A549 (cell line): ENCODE data around the gene WNT11. TPM values are rescaled to one million over a fixed set of nuclear protein-coding genes. Genes with fewer than 3 reads are reported as not detected.
A peak's percentile ranks its signal among the peaks of the same experiment; 100 is the strongest.

Experiments
- ATAC-seq, 2 experiments: fragments of 200-7000 bp in 1 of 2; fragments of >200 bp in 1 of 2; cut with Nextera tagmentation in 1 of 2; cut with Tn5 transposase in 1 of 2; 3 replicates each; pipeline versions ENCODE4 v1.8.0 to v1.9.1; 2018 to 2020; ENCODE audit warnings: mild to moderate bottlenecking in 1 of 2, moderate library complexity in 1 of 2
- CTCF ChIA-PET: fragments of 300-600 bp; sonication (Branson Sonifier 250); formaldehyde crosslinking; extraction: SDS; loops from one replicate; lab custom pipeline; 2021; ENCODE audit warnings: antibody characterized with exemption, inconsistent platforms; lab: Yijun Ruan, JAX
- POLR2A ChIA-PET: fragments of 350-600 bp; formaldehyde crosslinking; extraction: SDS; loops from one replicate; lab custom pipeline; 2021; ENCODE audit warnings: antibody characterized with exemption, inconsistent platforms; lab: Yijun Ruan, JAX
- DNase-seq, 2 experiments: peaks; one replicate each; pipeline versions ENCODE4 v3.0.0 to v3.0.0-alpha.2; 2011 to 2016; ENCODE audit warnings: low read depth in 1 of 2, low spot score in 1 of 2
- FAIRE-seq: peaks from 2 replicates; lab custom pipeline; 2011; peaks lifted over from hg19 to GRCh38; lab: Jason Lieb, UNC
- H3K27ac ChIP-seq, 2 experiments: fragments of >200 bp; sonication (Bioruptor Twin); formaldehyde crosslinking; 3 replicates each; pipeline ENCODE4 v1.5.1; 2016 to 2017
- H3K4me1 ChIP-seq: fragments of >200 bp; sonication (Bioruptor Twin); formaldehyde crosslinking; 3 replicates; pipeline ENCODE4 v1.6.1; 2016
- H3K4me2 ChIP-seq: fragments of >200 bp; sonication (Bioruptor Twin); formaldehyde crosslinking; 3 replicates; pipeline ENCODE4 v1.6.1; 2016
- H3K4me3 ChIP-seq: fragments of >200 bp; sonication (Bioruptor Twin); formaldehyde crosslinking; 3 replicates; pipeline ENCODE4 v1.5.1; 2016
- H3K9me3 ChIP-seq: fragments of >200 bp; sonication (Bioruptor Twin); formaldehyde crosslinking; 3 replicates; pipeline ENCODE4 v1.6.1; 2016
- BCL3 ChIP-seq: fragments of >200 bp; sonication (Bioruptor Twin); formaldehyde crosslinking; IDR thresholded peaks from 3 replicates; pipeline ENCODE4 v1.6.1; 2016
- BHLHE40 ChIP-seq: IDR thresholded peaks from 2 replicates; pipeline ENCODE4 v1.6.1; 2012; ENCODE audit warnings: low read depth, low read length, inconsistent platforms
- CHD2 ChIP-seq: fragments of 150-350 bp; IDR thresholded peaks from 2 replicates; pipeline ENCODE4 v1.6.1; 2014; ENCODE audit warnings: low read length; ENCODE audit not compliant: partially characterized antibody
- EHMT2 ChIP-seq: fragments of 200-600 bp; sonication (generic); IDR thresholded peaks from 2 replicates; pipeline ENCODE4 v1.6.1; 2016; ENCODE audit warnings: antibody characterized with exemption, low read depth, mild to moderate bottlenecking, moderate library complexity
- ELK1 ChIP-seq: fragments of 150-350 bp; IDR thresholded peaks from 2 replicates; pipeline ENCODE4 v1.6.1; 2014; ENCODE audit warnings: low read depth, mild to moderate bottlenecking, low read length
- FOSB ChIP-seq: fragments of 250-450 bp; sonication (Bioruptor Pico); IDR thresholded peaks from 2 replicates; pipeline ENCODE4 v1.5.0; 2020; ENCODE audit warnings: mild to moderate bottlenecking, moderate library complexity
- GATA3 ChIP-seq: IDR thresholded peaks from 2 replicates; pipeline ENCODE4 v1.6.1; 2012; ENCODE audit warnings: borderline replicate concordance
- HMGXB4 ChIP-seq: fragments of 250-450 bp; sonication (Bioruptor Pico); IDR thresholded peaks from 2 replicates; pipeline ENCODE4 v1.5.0; 2021; ENCODE audit warnings: mild to moderate bottlenecking, moderate library complexity, borderline replicate concordance
- JUN ChIP-seq, 2 experiments: fragments of >200 bp; sonication (Bioruptor Twin); formaldehyde crosslinking; IDR thresholded peaks; 2 replicates in 1 of 2; 3 replicates in 1 of 2; pipeline ENCODE4 v1.6.1; 2016 to 2017
- KDM1A ChIP-seq: fragments of 200-600 bp; sonication (generic); IDR thresholded peaks from 2 replicates; pipeline ENCODE4 v1.6.1; 2016; ENCODE audit warnings: low read depth, mild to moderate bottlenecking
- KDM5A ChIP-seq: fragments of 200-600 bp; sonication (generic); IDR thresholded peaks from 2 replicates; pipeline ENCODE4 v1.6.1; 2016; ENCODE audit warnings: antibody characterized with exemption, mild to moderate bottlenecking
- MAZ ChIP-seq: fragments of 150-350 bp; IDR thresholded peaks from 2 replicates; pipeline ENCODE4 v1.6.1; 2014; ENCODE audit warnings: antibody characterized with exemption, low read depth, low read length, borderline replicate concordance
- PHF8 ChIP-seq: fragments of 200-600 bp; sonication (generic); IDR thresholded peaks from 2 replicates; pipeline ENCODE4 v1.6.1; 2016; ENCODE audit warnings: low read depth, mild to moderate bottlenecking, antibody characterized with exemption, moderate library complexity, borderline replicate concordance
- POLR2A ChIP-seq: IDR thresholded peaks from 2 replicates; pipeline ENCODE4 v1.6.1; 2012; ENCODE audit warnings: mild to moderate bottlenecking, low read length
- RCOR1 ChIP-seq: fragments of 150-350 bp; IDR thresholded peaks from 2 replicates; pipeline ENCODE4 v1.6.1; 2014; ENCODE audit warnings: antibody characterized with exemption, low read length, low read depth
- RNF2 ChIP-seq: fragments of 200-600 bp; sonication (generic); IDR thresholded peaks from 2 replicates; pipeline ENCODE4 v1.6.1; 2016; ENCODE audit warnings: low read depth, mild to moderate bottlenecking, antibody characterized with exemption, moderate library complexity, borderline replicate concordance
- SREBF2 ChIP-seq: fragments of 450-650 bp; IDR thresholded peaks from 2 replicates; pipeline ENCODE4 v1.6.1; 2014; ENCODE audit warnings: mild to moderate bottlenecking, moderate library complexity
- TFCP2L1 ChIP-seq: fragments of 250-450 bp; sonication (Bioruptor Pico); IDR thresholded peaks from 2 replicates; pipeline ENCODE4 v1.5.0; 2021; ENCODE audit warnings: mild to moderate bottlenecking
- TP53 ChIP-seq: fragments of 250-450 bp; sonication (Bioruptor Pico); IDR thresholded peaks from 2 replicates; pipeline ENCODE4 v1.5.0; 2021; ENCODE audit warnings: mild to moderate bottlenecking, moderate library complexity
- ZC3H11A ChIP-seq: fragments of 450-650 bp; IDR thresholded peaks from 2 replicates; pipeline ENCODE4 v1.6.1; 2014; ENCODE audit warnings: antibody characterized with exemption, mild to moderate bottlenecking
- ZFP36 ChIP-seq: fragments of 450-650 bp; IDR thresholded peaks from 2 replicates; pipeline ENCODE4 v1.6.1; 2014; ENCODE audit warnings: borderline replicate concordance; ENCODE audit not compliant: partially characterized antibody
- WGBS: methylation state at CpG from one replicate; pipeline ENCODE4 v1.1.6; 2017; ENCODE audit errors: missing lambda C conversion rate; 5-methylcytosine and 5-hydroxymethylcytosine counted together
- polyA plus RNA-seq, 4 experiments: library from polyadenylated mRNA; depleted of rRNA in 3 of 4; stranded (reverse); fragments of >200 nt; fragmentation: RNase III in 1 of 4; extraction: RNeasy Plus Mini Kit Qiagen cat#74134 plus additional on column Dnase treatment in 1 of 4; gene quantifications; 2 replicates in 3 of 4; 3 replicates in 1 of 4; pipeline ENCODE4 v1.2.3, GENCODE V29; 2011 to 2017

WNT11 gene
- polyA plus RNA-seq, 2 of the 4 experiments (the other 2 are of a cell fraction) = 0.36 to 0.57 TPM

GRCh38 chr11:76243193-76243956 is 37.1 kb upstream of the WNT11 start:
- ATAC-seq (peak; percentile 6 to 12; a peak in 1 of 6 replicates), FAIRE-seq (no peak), DNase-seq (no peak)
- POLR2A ChIA-PET = no interaction called here
- WGBS = 61% methylated on average over 18 of the region's 23 CpGs
- TF ChIP-seq FOSB (CRISPR knock-in tag) (no peak), SREBF2 (no peak), EHMT2 (no peak)
- Histone ChIP-seq H3K9me3 (no peaks in the 10 kb centered on the region), H3K4me1 (no peaks in the 10 kb centered on the region), H3K4me2 (no peak overlapping the region), H3K27ac (no peak overlapping the region), H3K4me3 (no peak overlapping the region)
- CTCF ChIA-PET = interaction anchor here (1.0 to 3.0 kb wide), 4 partner anchors 10 to 76 kb away, joined by 3 to 24 read pairs (median 10); no protein-coding TSS in a partner anchor

GRCh38 chr11:76242004-76242779 is 35.9 kb upstream of the WNT11 start:
- no peak overlapping the region for H3K4me2 ChIP-seq

More at GRCh38 chr11:76242004-76242779, 35.9 kb upstream of the WNT11 start:
- no peaks in the 10 kb centered on the region for H3K4me1 ChIP-seq
- H3K4me3 ChIP-seq = no peak overlapping the region
- H3K9me3 ChIP-seq = no peaks in the 10 kb centered on the region
- POLR2A ChIA-PET = no interaction called here
- 67% methylated on average over 11 of the region's 12 CpGs for WGBS
- no peak overlapping the region for H3K27ac ChIP-seq
- CTCF ChIA-PET = interaction anchor here (0.8 to 3.0 kb wide), 4 partner anchors 11 to 77 kb away, joined by 4 to 24 read pairs (median 10); no protein-coding TSS in a partner anchor
- TF ChIP-seq PHF8 = no peak
- no peak for TF ChIP-seq ELK1
- no peak for TF ChIP-seq GATA3
- no peak for TF ChIP-seq TFCP2L1 (CRISPR knock-in tag)
- TF ChIP-seq JUN (IDR thresholded peaks at IDR 0.05) = no peak
- TF ChIP-seq TP53 = no peak
- TF ChIP-seq ZFP36 = no peak
- TF ChIP-seq RNF2 = no peak
- no peak for TF ChIP-seq BHLHE40
- no peak for TF ChIP-seq KDM5A
- TF ChIP-seq ZC3H11A = no peak
- TF ChIP-seq CHD2 = no peak
- no peak for TF ChIP-seq RCOR1
- no peak for TF ChIP-seq MAZ
- TF ChIP-seq BCL3 = no peak
- no peak for TF ChIP-seq HMGXB4
- no peak for TF ChIP-seq POLR2A
- no peak for TF ChIP-seq KDM1A
- DNase-seq = no peak
- ATAC-seq = no peak
- FAIRE-seq = no peak
